ENCODE measurements around the gene ADAM19. TPM values are rescaled to one million over a fixed set of nuclear protein-coding genes. Genes with fewer than 3 reads are reported as not detected.
A peak's percentile ranks its signal among the peaks of the same experiment; 100 is the strongest.

ADAM19 gene
- total and polyA plus RNA-seq, 9 donors: 1.6 to 11.6 (median 3.0) TPM

DNA sequence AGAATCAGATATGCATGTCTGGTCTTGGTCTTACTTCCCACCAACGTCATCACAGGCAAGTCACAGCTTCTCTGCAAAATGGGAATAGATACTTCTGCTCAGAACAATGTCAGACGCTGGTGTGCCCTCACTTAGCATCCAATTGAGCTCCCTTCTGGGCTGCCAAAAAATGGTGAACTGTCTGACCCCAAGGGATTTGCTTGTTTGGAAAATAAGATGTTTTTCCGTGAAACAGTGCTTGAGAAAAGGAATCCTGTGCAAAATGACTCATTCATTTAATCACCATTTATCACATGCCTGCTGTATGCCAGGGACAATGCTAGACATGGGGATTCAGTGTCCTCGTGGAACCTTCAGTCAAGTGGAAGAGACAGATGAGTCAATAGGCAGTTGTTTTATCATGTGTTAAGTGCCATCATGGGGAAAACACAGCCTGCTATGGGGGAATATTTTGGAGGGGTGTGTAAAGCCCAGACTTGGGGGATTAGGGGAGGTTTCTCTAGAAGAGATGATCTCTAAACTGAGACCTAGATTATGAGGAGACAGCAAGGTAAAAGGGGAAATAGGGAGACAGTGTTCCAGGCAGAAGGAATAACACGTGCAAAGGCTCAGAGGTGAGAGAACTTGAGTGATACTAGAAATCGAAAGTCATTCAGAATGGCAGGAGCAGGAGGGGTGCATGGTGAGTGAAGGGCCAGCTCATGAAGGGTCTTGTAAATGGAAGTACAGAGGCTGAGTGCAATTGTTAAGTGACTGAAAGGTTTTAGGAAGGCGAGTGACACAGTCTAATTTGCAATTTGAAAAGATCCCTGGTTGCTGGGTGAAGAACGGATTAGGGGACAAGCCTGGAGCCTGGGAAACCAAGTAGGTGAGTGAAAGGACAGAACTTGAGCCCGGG is 111.7 kb downstream of the ADAM19 start:
- no peaks in the 10 kb centered on the region for H3K9me3 ChIP-seq
- DNase-seq: no peak
- H3K36me3 ChIP-seq: no peaks in the 10 kb centered on the region
- intact Hi-C loops (cut with DNase I): no loop called here
- TF ChIP-seq CTCF (IDR thresholded peaks at IDR 0.05): no peak
- WGBS, 3 donors: 59 to 67% (median 63%) methylated on average over 9 of the region's 9 CpGs
- no peak overlapping the region for H3K4me3 ChIP-seq
- H3K27ac ChIP-seq: no peak overlapping the region
- no peaks in the 10 kb centered on the region for H3K27me3 ChIP-seq
- H3K4me1 ChIP-seq (ENCODE audit: insufficient read depth): peaks cover 3% of the 10 kb centered on the region

DNA sequence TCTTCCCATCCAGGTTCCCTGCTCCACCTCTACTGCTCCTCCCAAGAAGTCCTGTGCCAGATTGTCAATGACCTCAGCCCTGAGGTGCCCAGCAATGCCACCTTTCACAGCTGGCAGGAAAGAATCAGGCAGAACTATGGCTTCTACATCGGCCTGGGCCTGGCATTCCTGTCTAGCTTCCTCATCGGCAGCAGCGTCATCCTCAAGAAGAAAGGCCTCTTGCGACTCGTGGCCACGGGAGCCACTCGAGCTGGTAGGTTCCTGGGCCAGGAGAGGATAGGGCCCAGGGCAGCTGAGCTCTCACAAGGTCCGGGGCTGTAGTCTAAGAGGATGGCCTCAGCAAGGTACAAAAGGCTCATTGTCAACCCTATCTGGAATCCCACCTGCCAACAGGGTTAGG is 112.5 kb downstream of the ADAM19 start:
- Histone ChIP-seq H3K36me3 (no peaks in the 10 kb centered on the region), H3K27ac (no peak overlapping the region), H3K4me3 (no peak overlapping the region), H3K4me1 (ENCODE audit: insufficient read depth) (peaks cover 3% of the 10 kb centered on the region), H3K9me3 (no peaks in the 10 kb centered on the region), H3K27me3 (no peaks in the 10 kb centered on the region)
- WGBS, 3 donors: 92 to 94% (median 92%) methylated on average over 8 of the region's 8 CpGs
- DNase-seq: no peak
- no peak for TF ChIP-seq EP300 (IDR thresholded peaks at IDR 0.05)
- TF ChIP-seq CTCF (IDR thresholded peaks at IDR 0.05): no peak
- TF ChIP-seq POLR2A (IDR thresholded peaks at IDR 0.05): no peak
- intact Hi-C loops (cut with DNase I): no loop called here

DNA sequence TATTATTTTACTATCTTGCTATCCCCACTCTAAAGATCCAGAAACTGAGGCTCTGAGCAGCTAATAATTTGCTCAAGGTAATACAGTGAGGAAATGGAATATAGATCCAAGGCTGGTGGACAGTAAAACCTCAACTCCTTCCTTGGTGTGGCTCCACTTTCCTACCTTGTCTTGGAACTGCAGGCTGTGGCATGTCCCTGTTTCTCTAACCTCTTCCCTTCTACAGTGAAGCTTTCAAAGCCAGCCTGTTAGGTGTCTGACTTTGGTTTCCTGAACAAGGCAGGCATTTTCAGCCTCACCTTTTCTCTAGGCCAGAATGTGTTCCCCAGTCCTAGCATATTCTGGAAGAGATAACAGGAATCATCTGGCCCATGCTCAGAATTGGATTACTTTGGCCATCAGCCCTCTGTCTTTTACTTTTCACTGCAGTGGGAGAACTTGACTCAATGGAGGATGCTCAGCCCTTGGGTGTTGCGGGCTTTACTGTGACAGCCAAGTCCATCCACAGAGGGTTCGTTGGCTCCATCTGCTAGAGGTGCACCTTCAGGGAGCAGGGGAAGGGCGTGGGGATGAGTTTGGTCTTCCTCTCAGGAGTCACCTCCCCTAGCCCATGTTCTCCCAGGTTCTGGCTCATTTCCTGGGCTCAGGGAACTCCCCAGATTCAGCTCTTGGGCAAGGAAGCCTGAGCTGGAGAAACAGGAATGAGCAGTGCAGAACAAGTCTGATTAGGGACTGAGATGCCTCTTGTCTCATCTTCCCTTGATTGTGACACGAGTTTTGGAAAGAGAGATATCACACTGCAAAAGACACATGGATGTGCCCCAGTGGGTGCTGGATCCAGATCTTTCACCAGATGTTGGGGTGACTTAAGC is 114.4 kb downstream of the ADAM19 start:
- no peak for DNase-seq
- no peaks in the 10 kb centered on the region for H3K27me3 ChIP-seq
- H3K27ac ChIP-seq: no peak overlapping the region
- intact Hi-C loops (cut with DNase I): no loop called here
- TF ChIP-seq POLR2A (IDR thresholded peaks at IDR 0.05): no peak
- no peak for TF ChIP-seq EP300 (IDR thresholded peaks at IDR 0.05)
- no peak for TF ChIP-seq CTCF (IDR thresholded peaks at IDR 0.05)
- no peaks in the 10 kb centered on the region for H3K9me3 ChIP-seq
- H3K36me3 ChIP-seq: no peaks in the 10 kb centered on the region
- H3K4me3 ChIP-seq: no peak overlapping the region
- WGBS, 3 donors: 90 to 95% (median 93%) methylated on average over 4 of the region's 4 CpGs
- peaks cover 3% of the 10 kb centered on the region for H3K4me1 ChIP-seq (ENCODE audit: insufficient read depth)

DNA sequence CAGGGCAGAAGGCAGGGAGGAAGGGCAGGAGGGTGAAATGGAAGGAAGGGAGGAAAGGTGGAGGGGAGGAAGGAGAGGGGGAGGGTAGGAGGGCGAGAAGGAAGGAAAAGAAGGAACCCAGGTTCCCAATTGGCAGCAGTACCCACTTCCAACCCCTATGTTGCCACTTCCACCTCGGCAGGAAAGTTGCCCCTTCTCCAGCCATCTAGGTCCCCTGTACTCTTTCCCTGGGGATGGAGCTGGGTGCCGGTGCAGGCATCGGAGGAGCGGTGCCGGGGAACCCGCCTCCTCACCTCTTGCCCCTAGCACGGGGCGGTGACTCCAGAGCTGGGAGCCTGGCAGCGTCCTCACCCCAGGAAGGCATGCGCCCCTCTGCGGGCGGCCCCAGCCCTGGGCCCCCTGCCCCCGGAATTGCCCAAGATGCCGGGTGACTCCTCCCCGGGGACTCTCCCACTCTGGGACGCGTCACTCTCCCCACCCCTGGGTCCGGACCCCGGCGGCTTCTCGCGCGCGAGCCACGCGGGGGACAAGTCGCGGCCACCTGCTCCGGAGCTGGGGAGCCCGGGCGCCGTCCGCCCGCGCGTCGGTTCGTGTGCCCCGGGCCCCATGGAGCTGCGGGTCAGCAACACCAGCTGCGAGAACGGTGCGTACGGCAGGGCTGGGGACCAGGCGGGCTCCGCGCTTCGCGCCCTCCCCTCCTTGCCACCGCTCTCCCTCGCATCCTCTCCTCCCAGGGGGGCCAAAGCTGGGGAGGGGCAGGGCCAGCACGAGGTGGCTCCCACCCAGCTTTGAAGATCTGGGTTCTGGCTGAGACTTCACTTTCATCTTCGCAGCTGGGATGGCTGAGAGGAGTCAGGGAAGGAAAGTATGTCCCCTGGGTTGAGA is 115.6 kb downstream of the ADAM19 start, which contains the start of gene NIPAL4:
TSS of gene NIPAL4 (plus strand) at position 499 of the 885 bp plus-strand sequence. CDS start at position 607, 108 bp downstream.
- no peak for TF ChIP-seq EP300 (IDR thresholded peaks at IDR 0.05)
- H3K4me1 ChIP-seq (ENCODE audit: insufficient read depth): peaks cover 3% of the 10 kb centered on the region
- DNase-seq: peak in 1 of 5 donors; percentile 41

More for the DNA sequence above, 115.6 kb downstream of the ADAM19 start, which contains the start of gene NIPAL4:
- H3K27ac ChIP-seq: no peak within 1 kb of the TSS
- H3K36me3 ChIP-seq: no peaks in the 10 kb centered on the region
- intact Hi-C loops (cut with DNase I): no loop called here
- H3K27me3 ChIP-seq: no peaks in the 10 kb centered on the region
- peak within 1 kb of the TSS; percentile 39 for H3K4me3 ChIP-seq
- H3K9me3 ChIP-seq: no peaks in the 10 kb centered on the region
- WGBS, 3 donors: 3 to 5% (median 3%) methylated on average over 40 to 54 of the region's 54 CpGs

Data from ovary (tissue), 9 donors.